Keratinocyte (primary cell): Measurements from ENCODE around the gene CLK3. TPM values are rescaled to one million over a fixed set of nuclear protein-coding genes. Genes with fewer than 3 reads are reported as not detected.

Experiments used
- DNase-seq: peaks from one replicate; pipeline ENCODE4 v3.0.0-alpha.2; 2011; ENCODE audit warnings: low read depth, missing footprints, low spot score
- FAIRE-seq: peaks from 2 replicates; lab custom pipeline; 2011; peaks lifted over from hg19 to GRCh38; lab: Jason Lieb, UNC
- H2AFZ ChIP-seq: 2 replicates; pipeline ENCODE4 v1.6.0; 2012; ENCODE audit warnings: low read length, control low read depth, inconsistent platforms; ENCODE audit not compliant: control insufficient read depth
- H3K27ac ChIP-seq: 2 replicates; pipeline ENCODE4 v1.5.1; 2011; ENCODE audit warnings: low read length; ENCODE audit not compliant: control insufficient read depth, insufficient read depth
- H3K27me3 ChIP-seq: 3 replicates; pipeline ENCODE4 v1.6.0; 2011; ENCODE audit warnings: low read length; ENCODE audit not compliant: control insufficient read depth, insufficient read depth; ENCODE audit errors: extremely low read depth
- H3K36me3 ChIP-seq, 2 experiments: 2 replicates in 1 of 2; 3 replicates in 1 of 2; pipeline ENCODE4 v1.5.1; 2011; ENCODE audit warnings: low read length in 2 of 2, mild to moderate bottlenecking in 1 of 2; ENCODE audit not compliant: control insufficient read depth in 2 of 2, insufficient read depth in 2 of 2; ENCODE audit errors: extremely low read depth in 1 of 2
- H3K4me1 ChIP-seq: 3 replicates; pipeline ENCODE4 v1.5.1; 2011; ENCODE audit warnings: low read length; ENCODE audit not compliant: control insufficient read depth, insufficient read depth; ENCODE audit errors: extremely low read depth
- H3K4me2 ChIP-seq: 3 replicates; pipeline ENCODE4 v1.6.0; 2011; ENCODE audit warnings: low read depth, low read length; ENCODE audit not compliant: control insufficient read depth, insufficient read depth; ENCODE audit errors: extremely low read depth
- H3K4me3 ChIP-seq, 3 experiments: fragments of 200-600 bp in 1 of 3; sonication (generic) in 1 of 3; 2 replicates in 2 of 3; 3 replicates in 1 of 3; pipeline ENCODE4 v1.5.1; 2011 to 2016; ENCODE audit warnings: low read length in 3 of 3, mild to moderate bottlenecking in 3 of 3, control low read depth in 2 of 3, inconsistent platforms in 1 of 3, low read depth in 1 of 3, mixed read lengths in 1 of 3, mixed run types in 1 of 3, moderate library complexity in 1 of 3; ENCODE audit not compliant: control insufficient read depth in 2 of 3, insufficient read depth in 2 of 3; ENCODE audit errors: extremely low read depth in 1 of 3
- H3K79me2 ChIP-seq: 2 replicates; pipeline ENCODE4 v1.6.0; 2012; ENCODE audit warnings: low read length; ENCODE audit not compliant: control insufficient read depth, insufficient read depth
- H3K9ac ChIP-seq: 3 replicates; pipeline ENCODE4 v1.6.0; 2011; ENCODE audit warnings: low read length; ENCODE audit not compliant: control insufficient read depth, insufficient read depth; ENCODE audit errors: extremely low read depth
- H3K9me1 ChIP-seq: 3 replicates; pipeline ENCODE4 v1.6.0; 2011; ENCODE audit warnings: low read length; ENCODE audit not compliant: control insufficient read depth, insufficient read depth; ENCODE audit errors: extremely low read depth
- H3K9me3 ChIP-seq: 2 replicates; pipeline ENCODE4 v1.5.1; 2012; ENCODE audit warnings: low read depth, low read length; ENCODE audit not compliant: control insufficient read depth
- H4K20me1 ChIP-seq: 3 replicates; pipeline ENCODE4 v1.6.0; 2011; ENCODE audit warnings: low read length; ENCODE audit not compliant: control insufficient read depth, insufficient read depth; ENCODE audit errors: extremely low read depth
- EZH2 ChIP-seq: IDR thresholded peaks from one replicate; pipeline ENCODE4 v1.6.1; 2012; ENCODE audit warnings: inconsistent platforms, mild to moderate bottlenecking, low read length, moderate library complexity
- dilution Hi-C: fragments of 300-500 bp; cut with MboI; formaldehyde crosslinking; loops from one replicate; pipeline ENCODE4 v1.7.0; 2020; ENCODE audit warnings: low sequenced_read_pairs; ENCODE audit not compliant: extremely low pct_ligation_motif_present
- polyA plus RNA-seq, 5 experiments: library from polyadenylated mRNA; depleted of rRNA in 3 of 5; stranded (reverse) in 3 of 5; stranded (forward) in 1 of 5; unstranded in 1 of 5; fragments of >200 nt; gene quantifications; 1 replicate in 1 of 5; 2 replicates in 3 of 5; 3 replicates in 1 of 5; pipeline versions ENCODE4 v1.2.1 to v1.2.3, GENCODE V29; 2011 to 2012; ENCODE audit warnings: missing spikeins in 2 of 5, low read depth in 1 of 5, low replicate concordance in 1 of 5
- TF ChIP-seq, protein P1 (sequence below), 3 experiments: IDR thresholded peaks in 1 of 3; conservative IDR thresholded peaks in 1 of 3; optimal IDR thresholded peaks in 1 of 3; 2 replicates in 2 of 3; 3 replicates in 1 of 3; pipeline versions ENCODE3 to v1.5.1; 2011; ENCODE audit warnings: low read length in 3 of 3, mild to moderate bottlenecking in 3 of 3, moderate library complexity in 2 of 3, control low read depth in 1 of 3, inconsistent platforms in 1 of 3; ENCODE audit not compliant: insufficient read depth in 2 of 3; ENCODE audit errors: extremely low read depth in 1 of 3

CLK3 gene
- polyA plus RNA-seq, 1 donor (not counting 4 experiments of a cell fraction or from before 2014, with no cell fraction given), result 61.2 TPM

DNA sequence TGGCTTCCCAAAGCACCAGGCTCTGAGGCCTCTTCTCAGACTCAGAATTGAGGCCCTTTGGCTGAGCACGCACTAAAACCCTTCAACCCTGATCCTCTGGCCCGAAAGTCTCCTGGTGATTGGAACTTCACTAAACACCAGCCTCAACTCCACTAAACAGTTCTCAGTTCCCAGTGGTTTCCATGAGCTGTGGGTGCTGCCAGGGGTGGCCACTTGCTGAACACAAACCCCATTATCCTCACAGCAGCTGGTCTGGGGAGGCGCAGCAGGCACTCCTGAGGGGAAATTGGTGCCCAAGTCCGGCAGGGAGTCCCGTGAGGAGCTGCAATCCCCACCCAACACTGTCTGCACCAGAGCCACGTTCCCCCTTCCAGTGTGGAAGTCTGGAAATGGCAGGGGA is 3.8 kb upstream of the CLK3 start:
- no peak overlapping the region for H3K4me3 ChIP-seq
- no peak overlapping the region for H3K27ac ChIP-seq
- no peaks in the 10 kb centered on the region for H4K20me1 ChIP-seq
- FAIRE-seq, result no peak
- peaks cover 13% of the 10 kb centered on the region for H3K4me1 ChIP-seq
- H3K9me1 ChIP-seq, result no peaks in the 10 kb centered on the region
- H3K4me2 ChIP-seq, result no peak overlapping the region
- no peaks in the 10 kb centered on the region for H3K9me3 ChIP-seq
- H3K36me3 ChIP-seq, result no peaks in the 10 kb centered on the region
- no peak for DNase-seq
- H3K27me3 ChIP-seq, result peaks cover 8% of the 10 kb centered on the region
- dilution Hi-C loops, result no loop called here
- no peak overlapping the region for H3K9ac ChIP-seq
- TF ChIP-seq, protein P1, sequence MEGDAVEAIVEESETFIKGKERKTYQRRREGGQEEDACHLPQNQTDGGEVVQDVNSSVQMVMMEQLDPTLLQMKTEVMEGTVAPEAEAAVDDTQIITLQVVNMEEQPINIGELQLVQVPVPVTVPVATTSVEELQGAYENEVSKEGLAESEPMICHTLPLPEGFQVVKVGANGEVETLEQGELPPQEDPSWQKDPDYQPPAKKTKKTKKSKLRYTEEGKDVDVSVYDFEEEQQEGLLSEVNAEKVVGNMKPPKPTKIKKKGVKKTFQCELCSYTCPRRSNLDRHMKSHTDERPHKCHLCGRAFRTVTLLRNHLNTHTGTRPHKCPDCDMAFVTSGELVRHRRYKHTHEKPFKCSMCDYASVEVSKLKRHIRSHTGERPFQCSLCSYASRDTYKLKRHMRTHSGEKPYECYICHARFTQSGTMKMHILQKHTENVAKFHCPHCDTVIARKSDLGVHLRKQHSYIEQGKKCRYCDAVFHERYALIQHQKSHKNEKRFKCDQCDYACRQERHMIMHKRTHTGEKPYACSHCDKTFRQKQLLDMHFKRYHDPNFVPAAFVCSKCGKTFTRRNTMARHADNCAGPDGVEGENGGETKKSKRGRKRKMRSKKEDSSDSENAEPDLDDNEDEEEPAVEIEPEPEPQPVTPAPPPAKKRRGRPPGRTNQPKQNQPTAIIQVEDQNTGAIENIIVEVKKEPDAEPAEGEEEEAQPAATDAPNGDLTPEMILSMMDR (optimal IDR thresholded peaks at IDR 0.05 in 1 of 3, IDR thresholded peaks at IDR 0.05 in 1 of 3, conservative IDR thresholded peaks at IDR 0.05 in 1 of 3; ENCODE audit: extremely low read depth in 1 of 3, insufficient read depth in 2 of 3, low read length in 3 of 3), result no peak
- TF ChIP-seq EZH2, result no peak
- H3K79me2 ChIP-seq, result peaks cover 12% of the 10 kb centered on the region
- H2AFZ ChIP-seq, result no peak overlapping the region

DNA sequence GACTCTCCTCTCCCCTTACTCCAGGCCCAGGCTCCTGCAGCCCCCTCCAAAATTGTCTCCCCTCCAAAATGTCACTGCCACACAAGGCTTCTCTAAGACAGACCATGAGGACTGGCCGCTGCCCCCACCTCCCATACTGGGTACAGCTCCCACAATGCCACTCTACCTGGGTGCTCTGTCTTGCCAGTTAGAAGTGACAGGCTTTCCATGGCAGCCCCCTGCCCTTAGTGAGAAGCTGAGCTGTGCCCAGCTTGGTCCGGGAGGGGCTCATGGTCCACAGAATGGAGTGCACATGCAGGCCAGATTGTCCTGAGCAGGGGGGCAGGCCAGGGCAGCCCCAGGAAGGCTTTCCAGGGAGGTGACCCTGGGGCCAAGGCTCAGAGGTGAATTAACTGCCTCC is 3.0 kb upstream of the CLK3 start:
- Histone ChIP-seq H4K20me1 (peaks cover 8% of the 10 kb centered on the region), H3K36me3 (peaks cover 0 to 3% of the 10 kb centered on the region in 2 experiments), H3K27me3 (peaks cover 8% of the 10 kb centered on the region), H2AFZ (no peak overlapping the region), H3K9ac (no peak overlapping the region), H3K9me3 (no peaks in the 10 kb centered on the region), H3K4me1 (peaks cover 21% of the 10 kb centered on the region), H3K9me1 (no peaks in the 10 kb centered on the region), H3K4me3 (no peak overlapping the region), H3K27ac (no peak overlapping the region), H3K79me2 (peaks cover 21% of the 10 kb centered on the region), H3K4me2 (no peak overlapping the region)
- dilution Hi-C loops, result no loop called here
- DNase-seq (no peak), FAIRE-seq (no peak)
- TF ChIP-seq EZH2, result no peak
- TF ChIP-seq, protein P1 (optimal IDR thresholded peaks at IDR 0.05 in 1 of 3, IDR thresholded peaks at IDR 0.05 in 1 of 3, conservative IDR thresholded peaks at IDR 0.05 in 1 of 3; ENCODE audit: extremely low read depth in 1 of 3, insufficient read depth in 2 of 3, low read length in 3 of 3), result no peak
